ENCODE data around the gene SETMAR.

The SETMAR gene

DNA sequence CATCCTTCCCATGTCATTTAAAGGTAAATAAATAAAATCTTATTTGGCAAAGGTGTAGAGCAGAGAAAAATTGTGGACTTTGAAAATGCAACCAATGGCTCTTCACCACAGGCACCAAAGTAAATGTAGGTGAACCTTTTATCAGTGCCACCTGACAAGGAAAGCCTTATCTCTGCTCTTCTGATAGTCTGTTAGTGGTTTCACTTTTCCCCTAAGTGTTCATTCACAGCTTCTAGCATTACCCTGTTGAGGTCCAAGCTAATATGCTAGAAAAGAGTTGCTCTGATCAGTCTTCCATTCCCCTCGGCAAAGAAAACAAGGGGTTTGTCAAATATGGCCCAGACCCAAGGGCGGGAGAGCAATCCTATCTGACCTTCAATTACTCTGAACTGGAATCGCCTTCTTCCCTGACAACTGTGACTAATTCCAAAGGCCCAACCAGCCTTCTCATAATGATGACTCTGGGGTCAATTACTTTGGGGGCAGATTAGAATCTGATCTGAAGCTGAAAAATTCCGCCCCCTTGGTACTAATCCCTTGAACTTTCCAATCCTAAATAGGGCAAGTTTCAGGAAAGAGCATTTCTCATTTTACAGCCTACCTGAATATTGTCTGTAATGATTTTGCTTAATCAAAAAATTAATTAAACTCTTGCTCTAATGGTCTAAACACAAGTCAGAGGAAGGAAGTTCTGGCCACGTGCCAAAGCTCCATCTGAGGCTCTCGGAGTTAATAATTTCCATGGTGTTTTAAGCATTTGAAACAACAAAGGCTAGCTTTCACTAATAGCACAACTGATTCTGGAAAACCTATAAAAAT lies 52.4 kb downstream of the SETMAR start:
- H3K36me3 ChIP-seq (ENCODE audit: insufficient read depth, low read length) = no peaks in the 10 kb centered on the region
- H3K4me1 ChIP-seq (ENCODE audit: insufficient read depth, low read length) = no peaks in the 10 kb centered on the region
- WGBS = 89% methylated on average over 6 of the region's 6 CpGs
- H3K27ac ChIP-seq (ENCODE audit: low read depth, low read length) = no peak overlapping the region
- H3K27me3 ChIP-seq (ENCODE audit: insufficient read depth, low read length) = no peaks in the 10 kb centered on the region
- no peaks in the 10 kb centered on the region for H3K9me3 ChIP-seq (ENCODE audit: insufficient read depth, low read depth, low read length)
- H3K9ac ChIP-seq (ENCODE audit: low read depth, low read length) = no peak overlapping the region
- no peak overlapping the region for H3K4me3 ChIP-seq (ENCODE audit: low read length)

GRCh38 chr3:4356220-4356540 lies 53.0 kb downstream of the SETMAR start:
- Histone ChIP-seq H3K4me3 (ENCODE audit: low read length) (no peak overlapping the region), H3K27ac (ENCODE audit: low read depth, low read length) (no peak overlapping the region), H3K9me3 (ENCODE audit: insufficient read depth, low read depth, low read length) (no peaks in the 10 kb centered on the region), H3K27me3 (ENCODE audit: insufficient read depth, low read length) (no peaks in the 10 kb centered on the region), H3K36me3 (ENCODE audit: insufficient read depth, low read length) (no peaks in the 10 kb centered on the region), H3K4me1 (ENCODE audit: insufficient read depth, low read length) (no peaks in the 10 kb centered on the region), H3K9ac (ENCODE audit: low read depth, low read length) (no peak overlapping the region)
- 96% methylated on average over 6 of the region's 6 CpGs for WGBS

GRCh38 chr3:4356546-4357410 lies 53.6 kb downstream of the SETMAR start:
- 93% methylated on average over 10 of the region's 10 CpGs for WGBS
- Histone ChIP-seq H3K36me3 (ENCODE audit: insufficient read depth, low read length) (no peaks in the 10 kb centered on the region), H3K4me1 (ENCODE audit: insufficient read depth, low read length) (no peaks in the 10 kb centered on the region), H3K27ac (ENCODE audit: low read depth, low read length) (no peak overlapping the region), H3K9me3 (ENCODE audit: insufficient read depth, low read depth, low read length) (no peaks in the 10 kb centered on the region), H3K4me3 (ENCODE audit: low read length) (no peak overlapping the region), H3K27me3 (ENCODE audit: insufficient read depth, low read length) (no peaks in the 10 kb centered on the region), H3K9ac (ENCODE audit: low read depth, low read length) (no peak overlapping the region)

- Histone ChIP-seq H3K4me3 (ENCODE audit: low read length) (no peak overlapping the region), H3K4me1 (ENCODE audit: insufficient read depth, low read length) (no peaks in the 10 kb centered on the region), H3K27ac (ENCODE audit: low read depth, low read length) (no peak overlapping the region), H3K9ac (ENCODE audit: low read depth, low read length) (no peak overlapping the region), H3K36me3 (ENCODE audit: insufficient read depth, low read length) (no peaks in the 10 kb centered on the region), H3K9me3 (ENCODE audit: insufficient read depth, low read depth, low read length) (no peaks in the 10 kb centered on the region), H3K27me3 (ENCODE audit: insufficient read depth, low read length) (no peaks in the 10 kb centered on the region)
- 96% methylated on average over 4 of the region's 4 CpGs for WGBS
Measured at GRCh38 chr3:4358273-4358672, 55.1 kb downstream of the SETMAR start.

GRCh38 chr3:4359805-4360502 lies 56.8 kb downstream of the SETMAR start:
- H3K9me3 ChIP-seq (ENCODE audit: insufficient read depth, low read depth, low read length) = no peaks in the 10 kb centered on the region
- H3K4me1 ChIP-seq (ENCODE audit: insufficient read depth, low read length) = no peaks in the 10 kb centered on the region
- 89% methylated on average over 10 of the region's 12 CpGs for WGBS
- no peak overlapping the region for H3K27ac ChIP-seq (ENCODE audit: low read depth, low read length)
- no peak overlapping the region for H3K4me3 ChIP-seq (ENCODE audit: low read length)
- no peaks in the 10 kb centered on the region for H3K36me3 ChIP-seq (ENCODE audit: insufficient read depth, low read length)
- H3K9ac ChIP-seq (ENCODE audit: low read depth, low read length) = no peak overlapping the region
- no peaks in the 10 kb centered on the region for H3K27me3 ChIP-seq (ENCODE audit: insufficient read depth, low read length)

- no peak overlapping the region for H3K4me3 ChIP-seq (ENCODE audit: low read length)
- no peak overlapping the region for H3K9ac ChIP-seq (ENCODE audit: low read depth, low read length)
- WGBS = 95% methylated on average over 6 of the region's 6 CpGs
- no peaks in the 10 kb centered on the region for H3K36me3 ChIP-seq (ENCODE audit: insufficient read depth, low read length)
- no peaks in the 10 kb centered on the region for H3K9me3 ChIP-seq (ENCODE audit: insufficient read depth, low read depth, low read length)
- H3K27me3 ChIP-seq (ENCODE audit: insufficient read depth, low read length) = no peaks in the 10 kb centered on the region
- no peaks in the 10 kb centered on the region for H3K4me1 ChIP-seq (ENCODE audit: insufficient read depth, low read length)
- no peak overlapping the region for H3K27ac ChIP-seq (ENCODE audit: low read depth, low read length)
Measured at GRCh38 chr3:4360817-4361216, 57.6 kb downstream of the SETMAR start.

DNA sequence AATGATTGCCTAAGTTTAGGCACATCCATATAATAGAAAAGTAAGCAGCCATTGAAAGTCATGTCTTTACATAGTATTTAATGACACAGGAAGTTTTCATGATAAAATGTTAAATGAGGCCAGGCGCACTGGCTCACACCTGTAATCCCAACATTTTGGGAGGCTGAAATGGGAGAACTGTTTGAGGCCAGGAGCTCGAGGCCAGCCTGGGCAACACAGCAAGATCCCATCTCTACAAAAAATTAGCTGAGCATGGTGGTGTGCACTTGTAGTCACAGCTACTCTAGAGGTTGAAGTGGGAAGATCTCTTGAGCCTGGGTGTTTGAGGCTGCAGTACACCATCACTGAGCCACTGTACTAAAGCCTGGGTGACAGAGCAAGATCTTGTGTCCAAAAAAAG lies 59.4 kb downstream of the SETMAR start:
- no peaks in the 10 kb centered on the region for H3K36me3 ChIP-seq (ENCODE audit: insufficient read depth, low read length)
- no peaks in the 10 kb centered on the region for H3K27me3 ChIP-seq (ENCODE audit: insufficient read depth, low read length)
- H3K4me1 ChIP-seq (ENCODE audit: insufficient read depth, low read length) = no peaks in the 10 kb centered on the region
- H3K4me3 ChIP-seq (ENCODE audit: low read length) = no peak overlapping the region
- no peaks in the 10 kb centered on the region for H3K9me3 ChIP-seq (ENCODE audit: insufficient read depth, low read depth, low read length)
- WGBS = 93% methylated on average over 2 of the region's 2 CpGs
- no peak overlapping the region for H3K9ac ChIP-seq (ENCODE audit: low read depth, low read length)
- H3K27ac ChIP-seq (ENCODE audit: low read depth, low read length) = no peak overlapping the region
